T47D (cell line): ENCODE measurements around the gene PLXNA3.
A peak's percentile ranks its signal among the peaks of the same experiment; 100 is the strongest.

ENCODE experiments used
- DNase-seq, 2 experiments: peaks; one replicate each; pipeline versions ENCODE4 v3.0.0 to v3.0.0-alpha.2; 2011 to 2012; ENCODE audit warnings: low read depth in 1 of 2, low spot score in 1 of 2
- JUND ChIP-seq: IDR thresholded peaks from 2 replicates; pipeline ENCODE4 v1.6.1; 2012; ENCODE audit warnings: low read depth
- in situ Hi-C: cut with HindIII; loops from 2 replicates; pipeline ENCODE4 v1.10.0; 2016; ENCODE audit warnings: low sequenced_read_pairs, low pct_unique_long_range_greater_than_20kb

Gene PLXNA3

DNA sequence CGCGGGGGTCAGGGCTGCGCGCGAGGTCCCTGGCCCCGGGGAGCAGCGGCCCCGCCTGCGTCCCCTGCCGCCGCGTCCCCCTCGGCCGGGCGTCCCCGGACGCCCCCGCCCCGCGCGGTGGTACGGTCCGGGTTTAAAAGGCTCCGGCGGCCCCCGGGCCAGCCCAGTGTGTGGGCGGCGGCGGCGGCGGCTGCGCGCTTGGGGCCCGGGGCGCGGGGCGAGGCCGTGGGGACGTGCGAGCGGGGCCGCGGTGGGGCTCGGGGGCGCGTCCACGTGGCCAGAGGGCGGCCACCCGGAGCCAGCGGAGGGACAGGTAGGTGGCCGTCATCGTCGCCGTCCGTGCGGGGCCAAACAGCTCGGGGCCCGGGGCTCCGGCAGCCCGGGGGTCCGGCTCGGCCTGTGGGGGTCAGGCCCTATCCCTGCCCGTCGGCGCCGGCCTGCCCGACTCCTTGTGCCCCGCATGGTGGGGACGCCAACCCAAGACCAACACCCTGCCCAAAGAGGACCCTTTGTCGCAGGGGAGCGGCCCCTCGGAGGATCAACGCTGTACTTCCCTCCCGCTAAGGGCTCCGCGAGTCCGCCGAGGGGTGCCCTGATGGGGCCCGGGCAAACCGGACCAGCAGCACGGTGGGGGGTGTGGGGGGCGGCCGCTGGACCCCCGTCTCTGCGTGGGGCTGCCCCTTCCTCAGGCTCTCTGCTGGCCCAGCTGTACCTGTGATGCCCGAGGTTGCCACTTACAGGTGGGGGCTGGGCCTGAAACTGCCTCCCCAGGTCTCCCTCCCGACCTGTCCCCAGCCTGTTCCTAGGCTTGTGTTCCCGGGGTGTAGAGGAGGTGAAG lies at the start of gene PLXNA3:
Gene PLXNA3 (plus strand): TSS at position 166 of the 838 bp plus-strand sequence. CDS start 1,903 bp downstream, outside the sequence.
- in situ Hi-C loops: no loop called here
- TF ChIP-seq JUND: no peak
- peak in 1 of 2 experiments; percentile 48 for DNase-seq

DNA sequence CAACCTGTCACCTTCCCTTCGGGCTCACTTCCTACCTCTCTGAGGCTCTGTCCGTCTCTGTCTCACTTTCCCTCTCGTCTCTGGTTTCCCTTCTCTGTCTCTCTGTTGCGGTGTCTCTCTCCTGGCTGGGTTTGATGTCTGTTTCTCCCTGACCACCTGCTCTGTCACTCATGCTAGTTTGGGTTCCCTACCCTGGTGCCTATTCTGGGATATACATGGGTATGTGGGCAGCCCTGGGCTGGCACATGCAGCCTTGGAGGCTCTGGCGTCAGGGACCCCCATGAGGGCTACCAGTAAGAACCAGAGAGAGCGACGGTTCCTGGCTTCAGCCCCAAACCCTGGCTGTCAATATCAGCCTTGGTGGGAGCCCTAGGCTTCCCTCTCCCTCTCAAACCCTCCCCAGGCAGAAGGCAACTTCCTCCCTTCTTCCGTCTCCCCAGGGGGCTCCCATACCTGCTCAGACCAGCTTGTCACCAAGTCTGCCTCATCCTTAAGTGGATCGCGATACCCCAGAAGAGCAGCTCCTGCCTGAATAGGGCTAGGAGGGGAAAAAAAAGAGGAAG lies 49.3 kb upstream of the PLXNA3 start:
- TF ChIP-seq JUND: no peak
- DNase-seq: no peak
- in situ Hi-C loops: no loop called here

DNA sequence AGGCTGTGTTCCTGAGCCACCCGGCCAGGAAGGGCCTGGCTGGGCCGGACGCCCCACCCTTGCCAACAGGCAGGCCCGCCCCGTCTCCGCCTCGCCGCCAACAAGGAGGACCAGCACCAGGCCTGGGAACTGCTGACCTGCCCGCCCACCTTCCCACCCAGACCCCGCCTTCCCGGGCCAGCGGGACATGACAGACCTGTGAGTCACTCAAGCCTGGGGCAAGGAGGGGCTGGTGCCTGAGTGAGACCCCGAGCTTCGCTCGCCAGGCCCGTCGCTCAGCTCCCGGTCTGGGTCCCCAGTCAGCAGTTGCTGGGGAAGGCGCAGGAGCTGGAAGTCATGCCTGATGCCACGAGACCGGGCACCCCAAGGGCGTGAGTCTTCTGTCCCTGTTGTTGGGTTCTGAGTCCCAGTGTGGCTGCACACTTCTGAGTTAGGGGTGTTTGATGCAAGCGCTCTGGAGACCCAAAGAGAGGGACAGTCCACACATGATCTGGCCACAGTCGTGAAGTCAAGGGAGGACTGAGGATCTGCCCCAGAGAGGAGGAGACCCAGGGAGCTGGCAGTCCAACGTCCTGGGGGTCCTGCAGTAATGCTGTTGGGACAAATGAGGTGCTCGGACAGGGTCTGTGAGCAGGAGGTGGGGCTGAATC lies 48.7 kb upstream of the PLXNA3 start, which contains the start of gene DNASE1L1:
Gene DNASE1L1 (minus strand): TSS at position 33 of the 650 bp plus-strand sequence. CDS start 3,686 bp downstream, outside the sequence.
- no peak for TF ChIP-seq JUND
- in situ Hi-C loops: no loop called here
- no peak for DNase-seq

DNA sequence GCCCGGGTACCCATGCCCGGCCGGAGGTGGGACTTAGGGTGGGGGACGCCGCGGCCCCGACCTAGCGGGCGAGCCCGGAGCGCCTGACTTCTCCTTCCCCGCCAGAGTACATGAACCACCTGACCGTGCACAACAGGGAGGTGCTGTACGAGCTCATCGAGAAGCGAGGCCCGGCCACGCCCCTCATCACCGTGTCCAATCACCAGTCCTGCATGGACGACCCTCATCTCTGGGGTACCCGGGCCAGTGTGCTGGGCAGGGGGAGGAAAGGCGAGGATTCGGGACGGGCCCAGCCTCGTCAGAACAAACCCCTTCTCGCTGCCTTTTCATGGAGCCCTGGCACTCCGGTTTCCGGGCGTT lies 46.1 kb upstream of the PLXNA3 start:
- peak; percentile 38 to 60 for DNase-seq
- TF ChIP-seq JUND: no peak
- in situ Hi-C loops: no loop called here

DNA sequence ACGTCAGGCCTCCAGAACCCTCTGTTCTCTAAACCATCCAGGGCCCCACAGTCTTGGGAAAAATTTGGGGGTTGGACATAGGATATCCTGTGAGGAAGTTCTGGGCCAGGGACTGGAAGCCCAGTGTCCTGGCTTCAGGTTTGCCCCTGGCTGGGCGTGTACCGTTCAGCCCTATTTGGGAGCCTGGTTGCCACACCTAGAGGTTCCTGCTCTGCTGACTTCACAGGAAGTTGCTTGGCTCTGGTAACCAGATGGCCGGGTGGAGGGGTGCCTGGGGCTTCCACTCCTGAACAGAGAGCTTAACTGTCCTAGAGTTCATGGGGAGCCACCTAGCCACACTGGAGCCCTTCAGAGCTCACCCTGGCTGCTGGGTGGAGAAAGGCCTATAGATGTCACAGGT lies 45.6 kb upstream of the PLXNA3 start:
- in situ Hi-C loops: no loop called here
- TF ChIP-seq JUND: no peak
- no peak for DNase-seq

DNA sequence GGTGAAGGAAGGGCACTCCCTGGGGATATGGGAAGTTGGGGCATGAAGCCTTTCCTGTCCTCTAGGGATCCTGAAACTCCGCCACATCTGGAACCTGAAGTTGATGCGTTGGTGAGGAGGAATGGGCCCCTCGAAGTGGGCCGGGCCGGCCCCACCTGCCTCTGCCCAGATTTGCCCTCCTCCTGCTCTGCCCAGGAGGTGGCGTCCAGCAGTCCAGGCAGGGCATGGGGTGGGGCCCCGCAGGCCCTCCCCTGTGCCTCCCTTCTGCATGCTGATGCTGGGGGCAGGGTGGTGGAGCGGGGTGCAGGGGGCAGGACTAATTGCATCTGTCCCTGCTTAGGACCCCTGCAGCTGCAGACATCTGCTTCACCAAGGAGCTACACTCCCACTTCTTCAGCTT lies 44.9 kb upstream of the PLXNA3 start:
- DNase-seq: no peak
- no peak for TF ChIP-seq JUND
- in situ Hi-C loops: no loop called here

DNA sequence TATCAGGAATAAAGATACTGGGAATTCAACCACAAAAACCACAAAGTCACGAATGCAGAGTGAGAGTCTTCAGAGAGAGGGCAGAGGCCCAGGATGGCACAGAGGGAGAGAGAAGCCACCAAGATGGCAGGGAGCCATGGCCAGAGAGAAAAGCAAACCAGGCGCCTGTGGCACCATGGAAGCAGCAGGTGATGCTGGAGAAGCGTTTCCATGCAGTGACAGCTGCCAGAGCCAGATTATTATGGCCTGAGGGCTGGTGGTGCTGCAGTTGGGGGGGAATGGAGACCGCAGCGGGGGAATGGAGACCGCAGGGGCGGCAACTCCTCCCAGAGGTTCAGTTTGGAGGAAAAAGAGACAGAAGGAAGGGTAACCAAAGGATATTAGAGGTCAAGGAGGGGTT lies 40.9 kb upstream of the PLXNA3 start:
- in situ Hi-C loops: no loop called here
- DNase-seq: no peak

DNA sequence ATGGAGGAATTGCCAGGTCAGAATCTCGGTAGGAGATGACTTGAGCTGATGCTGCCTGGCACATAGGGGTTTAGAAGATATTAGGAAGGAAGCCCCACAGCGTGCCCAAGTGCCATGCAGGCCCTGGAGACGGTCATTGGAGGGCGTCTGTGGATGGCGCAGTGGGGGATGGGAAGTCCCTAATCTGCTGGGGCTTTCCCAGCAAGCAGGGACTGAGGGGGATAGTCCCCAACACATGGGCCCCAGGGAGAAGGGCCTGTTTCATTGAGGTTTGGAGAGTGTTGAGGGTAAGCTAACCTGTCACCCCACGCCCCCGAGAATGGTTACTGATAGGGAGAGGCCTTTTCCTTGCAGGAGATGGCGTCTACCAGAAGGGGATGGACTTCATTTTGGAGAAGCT lies 38.9 kb upstream of the PLXNA3 start:
- no peak for DNase-seq
- no peak for TF ChIP-seq JUND
- in situ Hi-C loops: no loop called here

More for the DNA sequence above, 40.9 kb upstream of the PLXNA3 start:
- no peak for TF ChIP-seq JUND

DNA sequence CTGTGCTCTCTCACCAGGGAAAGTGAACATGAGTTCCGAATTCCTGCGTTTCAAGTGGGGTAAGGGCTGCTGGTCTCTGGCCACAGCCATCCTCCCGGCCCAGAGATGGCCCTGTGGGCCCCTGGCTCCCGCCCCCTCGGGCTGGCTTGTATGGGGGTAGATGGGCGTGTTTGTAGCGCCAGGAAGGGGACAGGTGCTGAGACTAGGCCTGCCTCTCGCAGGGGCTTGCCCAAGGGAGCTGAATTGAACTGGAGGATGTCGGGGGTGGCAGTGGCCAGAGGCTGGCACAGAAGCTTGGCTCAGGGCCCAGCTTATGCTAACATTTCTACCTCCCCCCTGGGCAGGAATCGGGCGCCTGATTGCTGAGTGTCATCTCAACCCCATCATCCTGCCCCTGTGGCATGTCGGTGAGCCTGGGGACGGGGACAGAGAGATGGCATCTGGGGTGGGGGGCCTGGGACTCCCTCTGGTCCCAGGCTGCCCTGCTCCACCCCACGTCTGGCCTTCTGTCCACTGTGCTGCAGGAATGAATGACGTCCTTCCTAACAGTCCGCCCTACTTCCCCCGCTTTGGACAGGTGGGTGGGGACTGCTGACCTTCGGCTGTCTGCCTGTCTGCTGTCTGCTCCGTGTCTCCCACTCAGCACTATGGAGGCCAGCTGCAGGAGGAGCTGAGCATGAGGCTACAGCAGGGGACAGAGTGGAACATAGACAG lies 38.2 kb upstream of the PLXNA3 start:
- no peak for DNase-seq
- no peak for TF ChIP-seq JUND
- in situ Hi-C loops: no loop called here

DNA sequence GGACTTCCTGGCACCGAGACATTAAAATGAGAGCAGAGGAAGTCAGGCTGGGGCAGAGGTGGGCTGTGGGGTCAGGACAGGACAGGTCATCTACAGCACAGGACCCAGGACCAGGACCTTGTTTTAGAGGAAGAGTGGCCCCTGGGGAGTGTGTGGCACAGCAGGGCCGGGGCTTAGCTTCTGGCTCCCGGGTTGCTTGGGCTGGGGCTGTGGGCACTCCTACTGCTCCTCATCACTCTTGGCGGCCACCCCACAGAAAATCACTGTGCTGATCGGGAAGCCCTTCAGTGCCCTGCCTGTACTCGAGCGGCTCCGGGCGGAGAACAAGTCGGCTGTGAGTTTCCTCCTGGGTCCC lies 37.7 kb upstream of the PLXNA3 start:
- DNase-seq: no peak
- in situ Hi-C loops: no loop called here
- TF ChIP-seq JUND: no peak

DNA sequence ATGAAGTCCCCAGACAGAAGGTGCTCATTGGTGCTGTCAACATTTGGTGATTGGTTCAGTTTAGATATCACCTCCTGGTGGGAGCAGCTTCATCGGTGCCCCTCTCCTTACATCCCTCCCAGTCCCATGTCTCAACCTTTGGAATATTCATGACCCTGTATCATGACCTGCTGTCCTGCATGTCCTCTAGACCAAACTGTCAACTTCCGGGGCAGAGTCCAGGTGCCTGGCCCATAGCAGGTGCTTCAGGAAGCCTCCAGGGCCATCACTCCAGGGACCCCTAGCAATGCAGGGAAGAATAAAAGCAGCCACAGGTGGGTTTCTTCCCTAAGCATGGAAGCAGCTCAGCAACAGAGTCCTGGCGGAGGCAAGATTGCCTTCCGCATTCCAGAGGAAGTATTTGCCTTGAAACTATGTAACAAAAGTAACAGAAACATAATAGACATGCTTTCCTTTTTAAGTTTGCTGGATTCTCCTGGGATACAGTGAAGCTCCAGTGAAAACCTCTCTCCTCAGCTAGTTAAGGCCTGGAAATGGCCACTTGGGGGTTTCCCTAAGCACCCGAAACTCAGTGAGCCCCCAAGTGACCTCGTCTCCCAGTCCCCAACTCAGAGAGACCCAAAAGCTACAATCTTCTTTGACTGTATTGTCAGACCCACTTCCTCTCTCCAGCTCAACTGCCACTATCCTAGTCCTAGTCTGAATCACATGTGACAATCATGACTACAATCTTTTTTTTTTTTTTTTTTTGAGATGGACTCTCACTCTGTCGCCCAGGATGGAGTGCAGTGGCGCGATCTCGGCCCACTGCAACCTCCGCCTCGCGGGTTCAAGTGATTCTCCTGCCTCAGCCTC lies 30.9 kb upstream of the PLXNA3 start:
- DNase-seq: no peak
- no peak for TF ChIP-seq JUND
- in situ Hi-C loops: no loop called here
